GM18508 (cell line): ENCODE data around the gene GABRG3.

Source experiments
- ATAC-seq: cut with Tn5 transposase; IDR thresholded peaks from one replicate; pipeline ENCODE4 v1.9.1; 2021; ENCODE audit warnings: moderate number of reproducible peaks; ENCODE audit not compliant: insufficient read depth, unreplicated experiment

GABRG3 gene

DNA sequence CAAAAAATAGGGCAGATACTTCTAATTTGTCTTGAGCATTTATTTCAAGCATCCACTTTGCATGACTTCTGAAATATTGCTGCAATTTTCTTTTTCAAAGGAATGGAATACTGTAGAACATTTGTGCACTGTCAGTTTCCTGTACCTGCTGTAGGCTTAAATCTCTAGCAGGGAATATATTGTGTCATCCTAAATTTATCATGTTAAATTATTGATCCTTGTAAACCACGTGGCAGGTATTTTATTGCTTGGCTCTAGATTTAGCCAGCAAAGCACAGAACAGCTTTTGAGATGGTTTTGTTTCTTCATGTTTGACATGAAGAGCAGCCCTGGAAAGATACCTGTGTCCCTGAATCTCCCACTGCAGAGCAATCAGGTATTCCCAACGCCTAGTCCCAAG is 470.1 kb downstream of the GABRG3 start:
- ATAC-seq = no peak

DNA sequence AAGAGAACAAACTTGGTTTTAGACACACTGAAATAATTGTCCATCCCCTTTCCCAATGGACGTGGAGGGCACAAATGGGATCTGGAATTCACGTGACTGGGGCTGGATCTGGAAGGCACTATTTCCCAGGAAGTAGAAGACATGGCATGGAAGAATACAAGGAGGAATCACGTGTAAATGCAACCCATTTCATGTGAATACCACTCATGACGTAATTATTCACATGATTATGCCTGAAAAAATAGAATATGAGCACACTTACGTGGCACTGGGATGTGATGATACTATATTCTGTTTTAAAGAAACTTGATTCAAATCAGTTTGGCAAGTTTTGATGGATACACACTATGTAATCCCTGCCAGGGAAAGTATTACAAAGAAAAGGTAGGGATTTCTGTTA is 477.3 kb downstream of the GABRG3 start:
- ATAC-seq = no peak

DNA sequence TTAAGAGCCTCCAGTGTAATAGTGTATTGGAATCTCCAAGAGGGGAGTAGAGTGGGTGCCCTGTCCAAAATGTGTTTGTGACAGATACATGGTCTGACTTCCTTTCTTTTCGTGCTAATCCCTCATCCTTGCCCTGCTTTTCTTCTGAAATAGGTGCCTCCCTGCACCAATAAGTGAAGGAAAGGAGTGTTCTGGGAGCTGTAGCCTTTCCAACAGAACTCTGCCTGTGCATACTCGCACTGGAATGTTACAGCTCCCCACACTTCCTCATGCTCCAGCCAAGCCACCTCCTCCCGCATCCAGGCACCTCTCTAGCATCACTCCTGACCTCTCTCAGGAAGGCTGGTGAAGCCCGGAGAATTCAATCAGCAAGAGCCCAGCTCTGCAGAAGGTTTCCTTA is 478.0 kb downstream of the GABRG3 start:
- no peak for ATAC-seq

DNA sequence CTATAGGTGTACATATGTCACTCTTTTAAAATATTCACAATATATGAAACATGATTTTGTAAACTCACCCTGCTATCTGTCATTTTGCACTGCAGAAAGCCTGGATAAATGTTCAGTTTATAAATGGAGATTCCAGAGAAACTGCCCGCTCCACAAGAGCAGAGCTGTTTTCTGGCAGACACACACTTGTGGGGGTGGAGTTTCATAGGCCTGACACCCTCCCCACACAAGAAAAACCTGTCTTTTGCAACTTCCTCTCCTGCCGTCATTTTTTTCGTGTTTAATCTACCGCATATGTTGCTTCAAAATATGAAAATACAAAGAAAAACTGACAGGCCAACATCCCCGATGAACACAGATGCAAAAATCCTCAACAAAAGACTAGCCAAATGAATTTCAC is 479.0 kb downstream of the GABRG3 start:
- ATAC-seq = no peak

DNA sequence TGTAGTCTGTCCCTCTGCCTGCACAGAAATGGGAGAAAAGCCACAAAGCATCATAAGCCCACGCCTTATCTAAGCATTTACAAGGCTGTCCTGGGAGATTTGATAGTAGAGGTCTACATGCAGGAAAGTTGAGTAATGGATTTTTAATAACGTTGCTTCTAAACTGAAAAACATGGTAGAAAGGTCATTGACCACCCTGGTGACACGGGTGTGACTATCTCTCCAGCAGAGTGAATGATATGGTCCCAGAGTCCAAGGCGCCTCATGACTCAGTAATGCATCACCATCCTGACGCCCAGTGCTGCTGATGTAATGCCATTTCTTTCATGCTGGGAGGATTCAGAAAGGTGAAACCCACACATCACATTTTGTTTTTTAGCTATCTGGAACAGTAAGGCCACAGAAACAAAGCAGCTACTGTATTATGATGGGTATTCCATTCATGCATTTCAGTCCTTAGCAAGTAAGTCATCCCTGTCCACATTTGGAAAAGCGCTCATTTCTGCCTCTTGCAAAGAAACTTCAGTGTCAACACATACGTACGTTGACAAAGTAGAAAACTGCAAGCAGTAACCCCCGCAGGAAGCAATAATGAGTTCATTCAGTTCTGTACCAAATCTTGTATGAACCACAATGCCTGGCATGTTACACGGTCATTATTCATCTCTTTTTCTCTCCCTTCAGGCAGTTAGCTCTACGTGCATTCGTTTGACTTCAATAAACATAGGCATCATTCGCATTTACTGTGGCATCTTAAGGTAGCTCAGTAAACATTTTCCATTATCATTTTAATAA is 483.5 kb downstream of the GABRG3 start:
- no peak for ATAC-seq

DNA sequence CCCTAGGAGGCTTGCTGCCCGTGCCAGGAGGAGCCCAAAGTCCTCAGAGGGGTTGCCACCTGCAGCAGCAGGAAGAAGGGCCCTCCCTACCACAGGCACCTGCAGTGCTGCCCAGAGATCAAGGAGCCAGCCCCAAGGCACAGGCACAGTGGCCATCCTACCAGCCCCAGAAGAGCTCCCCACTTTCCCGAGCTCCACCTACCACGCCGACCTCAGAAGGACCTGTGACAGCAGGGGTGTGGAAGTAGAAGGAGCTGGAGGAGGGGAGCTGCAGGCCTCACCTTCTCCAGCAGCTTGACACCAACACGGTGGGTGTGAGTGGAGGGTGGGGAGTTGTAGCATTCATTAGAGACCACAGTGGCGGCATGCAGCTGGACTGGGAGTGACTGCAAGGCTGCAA is 485.8 kb downstream of the GABRG3 start:
- no peak for ATAC-seq

DNA sequence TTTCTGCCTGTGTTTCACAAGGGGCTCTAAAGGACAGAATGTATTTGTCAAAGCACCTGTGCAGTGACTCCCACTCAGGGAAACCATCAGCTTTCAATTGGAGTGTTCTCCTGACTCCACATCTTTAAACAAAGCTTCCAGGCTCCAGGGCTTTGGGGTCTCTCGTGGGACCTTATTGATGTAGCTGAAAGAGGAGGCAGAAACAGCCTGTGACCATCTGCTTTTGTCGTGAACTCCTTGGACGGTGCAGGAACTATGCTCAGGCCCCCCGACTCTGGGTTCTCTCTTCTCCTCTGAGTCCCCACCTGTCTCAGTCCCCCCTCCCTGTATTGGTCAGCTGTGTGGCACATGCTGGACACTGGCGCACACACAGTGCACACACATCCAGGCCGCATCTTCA is 486.8 kb downstream of the GABRG3 start:
- ATAC-seq = no peak

DNA sequence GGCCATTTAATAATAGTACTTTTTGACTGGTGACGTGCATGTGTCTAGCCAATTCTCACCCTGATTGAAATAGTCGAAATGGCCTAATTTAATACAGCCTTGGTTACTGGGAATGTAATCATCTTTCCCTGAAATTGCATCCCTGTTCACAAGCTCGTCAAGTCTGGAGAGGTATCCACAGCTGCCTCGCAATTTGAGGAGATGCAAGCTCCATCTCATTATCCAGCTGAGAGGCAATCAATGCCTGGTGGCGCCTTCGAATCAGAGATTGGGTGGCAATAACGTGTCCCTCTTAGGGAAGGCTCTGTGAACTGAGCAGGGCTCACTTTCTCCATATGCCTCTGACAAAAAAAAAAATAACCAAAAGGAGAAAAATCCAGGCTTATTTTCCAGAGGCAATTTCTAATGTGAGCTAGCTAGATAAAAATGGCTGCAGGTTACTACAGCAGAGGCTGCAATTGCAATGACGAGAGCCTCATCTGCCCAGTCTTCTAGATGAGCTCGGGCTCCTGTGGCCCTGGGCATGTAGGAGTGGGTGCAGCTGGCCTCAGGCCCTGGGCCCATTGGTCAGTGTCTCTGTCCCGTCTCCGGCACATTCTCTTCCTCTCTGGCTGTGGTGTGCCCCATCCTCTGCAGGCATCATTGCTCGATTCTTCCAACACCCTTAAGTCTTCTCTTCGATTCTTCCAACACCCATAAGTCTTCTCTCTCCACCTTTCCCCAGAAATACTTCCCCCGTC is 487.5 kb downstream of the GABRG3 start:
- no peak for ATAC-seq

DNA sequence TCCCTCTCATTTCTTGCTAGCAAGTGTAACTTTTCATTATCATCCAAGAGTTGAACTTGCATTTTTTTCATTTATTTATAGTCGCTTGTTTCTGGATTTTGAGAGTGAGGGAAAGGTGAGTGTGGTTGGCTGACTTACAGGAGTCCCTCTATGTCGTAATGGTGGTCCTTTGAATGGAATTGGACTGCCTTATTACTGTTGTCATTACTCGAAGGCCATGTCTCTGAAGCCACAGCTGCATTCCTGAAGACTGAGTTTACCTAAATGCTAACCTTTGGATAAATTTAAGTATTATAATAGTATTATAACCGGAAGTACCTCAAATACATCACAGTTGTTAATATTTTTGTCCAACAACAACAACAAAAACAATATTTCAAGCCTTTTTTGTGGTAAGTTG is 488.9 kb downstream of the GABRG3 start:
- no peak for ATAC-seq

DNA sequence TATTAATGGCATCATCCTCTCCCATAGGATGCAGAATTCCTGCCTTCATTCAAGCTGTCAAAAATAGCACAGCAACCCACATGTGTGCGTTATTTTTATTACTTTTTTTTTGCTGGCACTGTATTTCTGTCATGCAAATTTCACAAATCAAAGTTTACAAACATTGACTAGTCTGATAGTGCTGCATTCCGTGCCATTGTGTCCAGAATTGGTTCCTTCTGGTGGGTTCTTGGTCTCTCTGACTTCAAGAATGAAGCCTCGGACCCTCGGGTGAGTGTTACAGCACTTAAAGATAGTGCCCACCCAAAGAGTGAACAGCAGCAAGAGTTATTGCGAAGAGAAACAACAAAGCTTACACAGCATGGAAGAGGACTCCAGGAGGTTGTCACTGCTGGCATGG is 490.2 kb downstream of the GABRG3 start:
- ATAC-seq = no peak

DNA sequence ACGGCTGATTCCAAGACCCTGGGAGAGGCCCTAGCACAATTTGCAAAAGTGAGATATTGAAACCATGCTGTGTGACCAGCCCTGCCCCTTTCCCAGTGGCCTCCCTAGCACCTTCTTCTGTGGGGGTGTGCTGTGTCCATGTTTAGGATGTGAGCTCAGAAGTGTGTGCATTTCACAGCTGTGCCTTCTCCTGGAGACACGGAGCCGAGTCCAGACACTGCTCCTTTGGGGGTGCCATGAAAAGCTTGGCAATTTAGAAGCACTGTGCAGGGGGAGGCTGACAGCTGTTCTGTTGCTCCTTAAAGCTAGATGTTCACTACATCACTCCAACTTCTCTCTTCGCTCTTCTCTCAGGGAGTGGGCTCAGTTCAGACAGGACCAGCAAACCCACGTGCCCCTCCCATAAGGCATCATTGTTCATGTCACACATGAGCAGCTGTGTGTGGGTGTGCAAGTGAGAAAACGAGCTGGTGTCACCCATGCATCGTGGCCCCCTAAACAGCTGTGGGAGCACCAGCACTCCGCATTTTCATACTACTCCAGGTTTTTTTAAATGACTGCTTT is 492.6 kb downstream of the GABRG3 start:
- ATAC-seq = no peak

DNA sequence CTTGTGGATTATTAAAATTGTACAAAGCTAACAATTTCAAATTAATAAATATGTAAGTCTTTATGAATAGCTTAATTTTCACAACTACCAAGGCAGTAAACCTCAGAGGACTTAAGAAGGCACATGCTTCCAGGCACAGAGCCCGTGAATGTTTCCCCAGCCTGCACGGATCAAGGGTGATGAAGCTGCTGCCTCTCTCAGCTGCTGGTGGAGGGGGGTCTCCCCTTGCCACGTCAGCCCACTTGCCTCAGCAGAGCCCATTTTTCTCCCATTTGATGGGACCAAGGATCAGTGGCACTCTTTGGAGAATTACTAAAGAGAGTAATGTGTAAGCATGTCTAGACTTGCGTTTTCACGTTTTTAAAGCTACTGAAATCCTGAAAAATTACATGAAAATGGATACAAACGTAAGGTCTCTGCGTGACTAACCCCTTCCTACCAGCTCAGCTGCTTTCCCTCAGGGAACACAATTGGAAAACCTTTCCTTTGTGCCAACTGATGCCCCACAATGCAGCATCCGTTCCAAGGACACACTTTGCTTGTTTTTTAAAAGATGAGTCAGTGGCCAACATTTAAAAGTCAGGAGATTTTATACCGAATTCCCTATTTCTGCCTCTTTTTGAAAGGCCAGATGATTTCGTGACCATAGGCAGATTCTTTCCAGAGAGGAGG is 494.1 kb downstream of the GABRG3 start:
- no peak for ATAC-seq

DNA sequence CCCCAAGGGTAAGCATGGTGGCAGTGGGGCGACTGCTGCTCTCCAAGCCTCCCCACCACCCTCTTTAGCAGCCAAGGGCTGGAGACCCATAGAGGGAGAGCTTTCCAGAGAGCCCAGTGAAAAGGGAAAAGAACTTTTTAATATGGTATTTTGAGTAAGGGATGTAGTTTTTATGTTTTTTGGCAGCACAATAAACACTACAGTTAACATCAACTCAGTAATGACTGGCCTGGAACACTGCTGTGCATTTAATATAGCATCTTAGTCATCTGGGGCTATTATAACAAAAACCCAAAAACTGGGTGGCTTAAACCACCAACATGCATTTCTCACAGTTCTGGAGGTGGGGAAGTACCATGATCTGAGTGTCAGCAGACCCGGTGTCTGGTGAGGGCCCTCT is 495.8 kb downstream of the GABRG3 start:
- no peak for ATAC-seq

DNA sequence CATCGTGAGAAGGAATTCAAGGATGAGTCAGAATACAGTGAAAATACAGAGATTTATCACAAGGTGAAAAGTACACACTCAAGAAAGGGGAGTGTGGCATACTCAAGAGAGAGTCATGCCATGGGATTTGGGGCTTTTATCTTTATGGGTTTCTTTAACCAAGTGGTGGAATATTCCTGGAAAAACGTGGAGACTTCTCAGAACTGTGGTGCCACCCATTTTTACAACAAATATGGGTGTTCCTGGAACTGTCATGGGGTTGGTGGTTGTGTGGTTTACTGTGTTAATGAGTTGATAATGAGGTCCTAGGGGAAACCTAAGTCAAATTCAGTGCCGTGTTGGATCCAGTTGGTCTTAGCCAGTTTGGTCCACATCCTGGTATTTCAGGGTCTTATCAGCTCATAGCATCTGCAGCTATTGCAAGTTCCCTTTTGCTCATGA is 497.2 kb downstream of the GABRG3 start:
- ATAC-seq = no peak

DNA sequence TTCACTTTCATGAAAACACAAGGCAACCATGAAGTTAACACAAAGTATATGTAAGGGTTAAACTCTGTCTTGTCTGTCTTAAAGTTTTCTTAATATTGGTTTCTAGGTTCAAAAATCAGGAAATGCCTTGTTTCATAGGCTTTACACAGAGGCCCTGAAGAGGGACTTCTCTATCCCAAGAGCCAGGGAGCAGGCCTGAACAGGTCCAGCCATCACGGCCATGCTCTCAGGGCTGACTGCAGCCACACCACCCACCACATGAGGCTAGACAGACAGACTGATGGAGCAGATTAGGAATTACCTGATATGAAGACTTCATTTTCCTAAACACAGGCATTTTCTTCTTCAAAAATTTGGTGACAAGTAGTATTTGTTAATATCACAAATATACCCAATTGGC is 502.9 kb downstream of the GABRG3 start:
- no peak for ATAC-seq

DNA sequence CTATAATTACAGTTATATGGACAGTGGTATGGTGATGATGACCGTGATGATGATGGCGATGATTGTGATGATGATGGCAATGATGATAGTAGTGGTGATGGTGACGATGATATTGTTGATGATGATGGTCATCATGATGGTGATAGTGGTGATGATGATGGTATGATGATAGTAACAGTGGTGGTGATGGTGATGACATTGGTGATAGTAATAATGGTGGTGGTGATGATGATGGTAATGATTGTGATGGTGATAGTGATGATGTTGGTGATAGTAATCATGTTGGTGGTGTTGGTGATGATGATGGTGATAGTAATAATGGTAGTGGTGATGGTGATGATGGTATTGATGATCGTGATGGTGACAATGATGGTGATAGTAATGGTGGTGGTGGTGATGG is 504.4 kb downstream of the GABRG3 start:
- ATAC-seq = no peak

DNA sequence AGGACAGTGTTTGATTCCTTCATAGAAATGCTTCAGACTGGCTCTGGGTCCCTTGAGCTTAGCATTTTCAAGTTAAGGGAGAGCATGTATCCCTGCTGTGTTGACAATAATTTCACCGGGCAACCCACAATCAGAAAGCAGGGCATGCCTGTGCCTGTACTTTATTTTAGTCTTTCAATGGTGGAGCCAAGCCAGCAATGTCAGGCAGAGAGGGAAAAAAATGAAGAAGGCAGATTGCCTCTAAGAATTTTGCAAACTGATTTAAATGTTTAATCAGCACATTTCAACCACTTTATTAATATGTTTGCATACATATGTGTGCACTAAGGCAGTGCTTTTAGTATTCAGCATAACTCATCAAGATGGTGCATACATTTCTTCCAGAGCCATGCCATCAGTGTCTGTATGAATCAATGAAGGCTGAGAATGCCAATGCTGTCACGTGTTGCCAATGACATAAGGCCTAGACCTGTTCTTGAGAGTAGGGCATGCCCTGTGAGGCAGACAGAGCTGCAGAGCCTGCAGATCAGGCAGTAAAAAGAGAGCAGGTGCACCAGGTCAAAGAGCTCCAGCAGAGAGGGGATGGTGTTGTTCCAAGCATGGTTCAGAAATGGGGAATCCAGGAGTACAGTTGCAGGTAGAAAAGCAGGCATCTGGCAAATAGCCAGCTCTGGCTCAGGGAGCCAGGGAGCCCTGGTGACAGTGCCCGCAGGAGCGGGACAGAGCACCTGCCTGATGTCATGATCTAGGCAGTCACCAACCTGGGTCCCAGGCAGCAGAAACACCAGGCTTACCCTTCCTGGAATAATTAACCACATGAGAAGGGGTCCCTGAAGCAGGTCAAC is 508.5 kb downstream of the GABRG3 start:
- no peak for ATAC-seq

DNA sequence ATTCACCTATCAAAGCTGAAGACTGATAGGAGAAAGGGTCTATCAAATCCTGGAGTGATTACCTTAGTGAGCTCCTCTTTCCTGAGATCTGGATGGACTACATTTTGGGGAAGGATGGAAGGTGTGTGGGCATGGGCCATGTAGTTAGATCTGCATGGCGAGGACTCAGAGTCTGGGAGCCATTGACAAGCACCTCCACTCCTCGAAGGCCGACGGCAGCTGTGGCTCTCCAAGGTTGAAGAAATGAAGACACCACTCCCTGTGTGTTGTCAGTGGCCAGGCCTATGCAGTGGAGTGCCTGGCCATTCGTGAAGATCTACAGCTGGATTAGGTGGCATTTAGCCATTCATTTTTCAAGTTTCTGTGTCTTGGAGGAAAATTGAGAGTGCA is 509.2 kb downstream of the GABRG3 start:
- ATAC-seq = no peak

DNA sequence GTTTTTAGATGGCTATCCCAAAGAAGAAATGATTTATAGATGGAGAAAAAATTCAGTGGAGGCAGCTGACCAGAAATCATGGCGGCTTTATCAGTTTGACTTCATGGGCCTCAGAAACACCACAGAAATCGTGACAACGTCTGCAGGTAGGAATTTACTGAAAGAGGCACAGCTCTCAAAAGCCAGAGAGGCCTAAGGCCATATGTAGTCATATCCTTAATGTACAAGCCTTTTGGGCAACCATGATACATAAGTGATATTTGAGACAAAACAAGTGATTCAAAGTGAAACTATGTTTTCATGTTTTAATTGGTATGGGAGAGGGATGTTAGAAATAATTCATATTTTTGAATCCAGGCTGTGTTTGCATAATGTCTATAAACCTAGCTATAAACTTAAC is 509.7 kb downstream of the GABRG3 start:
- ATAC-seq = no peak

DNA sequence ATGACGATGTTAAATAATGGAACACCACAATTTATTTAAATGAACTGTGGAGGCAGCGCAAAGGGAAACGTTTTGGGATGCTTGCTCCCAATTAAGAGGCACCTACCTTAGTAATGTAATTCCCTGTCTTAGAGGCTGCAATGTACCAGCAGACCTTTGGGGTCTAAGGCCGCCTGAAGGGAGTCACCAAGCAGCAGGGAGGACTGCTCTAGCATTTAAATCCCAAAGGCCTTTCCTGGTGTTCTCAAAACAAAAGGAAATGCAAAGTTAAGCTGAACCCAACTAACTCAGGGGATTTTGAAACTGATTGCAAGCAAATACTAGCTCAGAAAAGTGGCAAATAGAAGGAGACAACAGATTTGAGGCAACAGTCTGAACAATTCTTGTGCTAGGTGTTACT is 510.8 kb downstream of the GABRG3 start:
- ATAC-seq = no peak
